Heart left ventricle (tissue), 16 donors: Measurements from ENCODE around the gene CLHC1. TPM values are rescaled to one million over a fixed set of nuclear protein-coding genes. Genes with fewer than 3 reads are reported as not detected.

Source experiments
- ATAC-seq, 4 donors: fragments of 200-7000 bp; cut with Tn5 transposase; one replicate each; pipeline ENCODE4 v1.9.1; 2020 to 2022; ENCODE audit warnings: moderate library complexity in 4 of 4, mild to moderate bottlenecking in 3 of 4, moderate number of reproducible peaks in 1 of 4
- DNase-seq, 5 donors: peaks; one replicate each; pipeline ENCODE4 v3.0.0-alpha.2; 2020
- H3K27ac ChIP-seq, 12 donors: fragments of 200-600 bp; sonication (generic) in 4 of 12; one replicate each; pipeline versions ENCODE4 v1.5.0 to v1.8.0; 2016 to 2022; ENCODE audit warnings: mild to moderate bottlenecking in 2 of 12
- H3K27me3 ChIP-seq, 9 donors: fragments of 200-600 bp; sonication (generic) in 2 of 9; one replicate each; pipeline versions ENCODE4 v1.5.1 to v1.8.0; 2016 to 2022; ENCODE audit warnings: mild to moderate bottlenecking in 3 of 9
- H3K36me3 ChIP-seq, 9 donors: fragments of 200-600 bp; sonication (generic) in 2 of 9; one replicate each; pipeline versions ENCODE4 v1.5.0 to v1.8.0; 2018 to 2022; ENCODE audit warnings: mild to moderate bottlenecking in 2 of 9
- H3K4me1 ChIP-seq, 12 donors: fragments of 200-600 bp; sonication (generic) in 4 of 12; one replicate each; pipeline versions ENCODE4 v1.5.0 to v1.8.0; 2016 to 2022; ENCODE audit warnings: mild to moderate bottlenecking in 3 of 12
- H3K4me3 ChIP-seq, 12 donors: fragments of 200-600 bp; sonication (generic) in 4 of 12; one replicate each; pipeline versions ENCODE4 v1.5.0 to v1.8.0; 2017 to 2022; ENCODE audit warnings: mild to moderate bottlenecking in 9 of 12, moderate library complexity in 4 of 12
- H3K9me3 ChIP-seq, 12 donors: fragments of 200-600 bp; sonication (generic) in 4 of 12; one replicate each; pipeline versions ENCODE4 v1.5.0 to v1.8.0; 2016 to 2022; ENCODE audit warnings: mild to moderate bottlenecking in 1 of 12
- POLR2A ChIP-seq, 2 donors: fragments of 450-650 bp; IDR thresholded peaks; one replicate each; pipeline ENCODE4 v1.6.1; 2017; ENCODE audit warnings: antibody characterized with exemption in 2 of 2, mild to moderate bottlenecking in 2 of 2, moderate library complexity in 2 of 2
- WGBS, 4 donors: extraction: QIAGEN DNeasy Blood & Tissue Kit in 2 of 4; methylation state at CpG; one replicate each; pipeline versions ENCODE4 v1.1.5 to v1.1.7; 2013 to 2018; 5-methylcytosine and 5-hydroxymethylcytosine counted together
- intact Hi-C, 10 donors: fragments of 100-400 bp; cut with DNase I; formaldehyde crosslinking; loops; one replicate each; pipeline versions ENCODE4 v1.11.1 to v1.14.2; 2022
- polyA plus RNA-seq, 2 donors: library from polyadenylated mRNA; stranded (reverse); fragments of 200-250 nt; gene quantifications; one replicate each; pipeline ENCODE4 v1.2.3, GENCODE V29; 2013
- total RNA-seq, 9 donors: library from RNA; depleted of rRNA in 2 of 9; stranded (reverse); fragments of >200 nt in 2 of 9; fragmentation: NEBNext Ultra II Directional in 3 of 9; extraction: Animal tissue kit (Norgen Biotek cat#: 25700) in 3 of 9; gene quantifications; one replicate each; pipeline versions ENCODE4 v1.1.0 to v1.2.4, GENCODE V29; 2016 to 2023
- TF ChIP-seq, protein P1 (sequence below), 12 donors: fragments of 200-600 bp; sonication (generic) in 4 of 12; IDR thresholded peaks; one replicate each; pipeline versions ENCODE4 v1.5.0 to v1.8.0; 2018 to 2022; ENCODE audit warnings: antibody characterized with exemption in 12 of 12, mild to moderate bottlenecking in 5 of 12
- donor health status: ischemic (EF 13 %, LVEDD 7.1; RV severe dilation, severe dysfunction).
- donor health status: healthy with polysubstance abuse.
- donor health status: DM: no; HTN: yes; CAD: no.
- donor health status: DM: no; HTN: no; CAD: no.
- donor health status: ischemic (EF 25% LVEDD 6.9; RV normal size, moderate dysfunction).
- donor health status: ischemic (EF 25% LVEDD 5.7; RV mildly dilated, moderate dysfunction).
- donor health status: healthy.
- donor health status: DM: yes; HTN: yes; CAD: no.
- donor health status: ischemic (EF 35%, LVEDD 5.7; RV mildly dilated, moderate dysfunction).
- donor health status: nonischemic (EF 11% LVEDD 7.7; RV severe dilation, severe dysfunction).
- donor health status: DM: yes; HTN: yes; CAD: no.
- donor health status: PGD.
- donor health status: ischemic (EF 29% LVEDD 5.4; RV normal size, mild dysfunction).
- donor health status: nonischemic (EF 23%, LVEDD 6.1; RV moderate dilation, normal function).

CLHC1 gene
- total and polyA plus RNA-seq, 11 donors, result 2.3 to 10.6 (median 4.4) TPM

DNA sequence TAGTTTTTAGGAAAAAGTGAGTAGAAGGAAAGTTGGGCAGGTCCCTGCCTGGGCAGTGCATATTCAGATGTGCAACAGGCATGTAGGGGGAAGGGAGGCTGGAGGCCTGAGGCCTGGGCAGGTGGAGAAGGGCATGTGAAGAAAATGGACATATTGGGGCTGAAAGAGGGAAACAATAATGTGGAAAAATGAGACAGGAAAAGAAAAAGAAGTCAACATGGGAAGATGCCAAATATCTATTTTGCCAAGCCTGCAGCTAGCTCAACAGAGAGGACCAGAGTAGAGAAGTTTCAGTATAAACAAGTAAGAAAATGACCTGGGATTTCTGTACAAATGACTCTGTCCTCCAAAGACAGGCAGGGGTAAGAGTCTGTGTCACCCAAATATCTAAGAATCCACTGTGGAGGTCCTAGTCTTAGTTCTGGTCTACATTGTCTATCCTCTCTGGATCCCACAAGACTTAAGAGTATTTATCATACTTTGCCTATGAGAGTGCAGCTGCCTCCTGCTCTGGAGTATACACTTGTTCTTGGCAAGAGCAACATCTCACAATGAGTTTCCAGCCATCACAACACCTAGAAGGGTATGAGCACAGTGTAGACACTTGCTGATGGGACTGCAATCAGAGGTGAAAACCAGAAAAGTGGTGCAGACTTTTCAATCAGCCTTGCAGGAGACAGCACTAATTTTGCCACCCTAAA, 80.2 kb downstream of the CLHC1 start:
- TF ChIP-seq, protein P1, sequence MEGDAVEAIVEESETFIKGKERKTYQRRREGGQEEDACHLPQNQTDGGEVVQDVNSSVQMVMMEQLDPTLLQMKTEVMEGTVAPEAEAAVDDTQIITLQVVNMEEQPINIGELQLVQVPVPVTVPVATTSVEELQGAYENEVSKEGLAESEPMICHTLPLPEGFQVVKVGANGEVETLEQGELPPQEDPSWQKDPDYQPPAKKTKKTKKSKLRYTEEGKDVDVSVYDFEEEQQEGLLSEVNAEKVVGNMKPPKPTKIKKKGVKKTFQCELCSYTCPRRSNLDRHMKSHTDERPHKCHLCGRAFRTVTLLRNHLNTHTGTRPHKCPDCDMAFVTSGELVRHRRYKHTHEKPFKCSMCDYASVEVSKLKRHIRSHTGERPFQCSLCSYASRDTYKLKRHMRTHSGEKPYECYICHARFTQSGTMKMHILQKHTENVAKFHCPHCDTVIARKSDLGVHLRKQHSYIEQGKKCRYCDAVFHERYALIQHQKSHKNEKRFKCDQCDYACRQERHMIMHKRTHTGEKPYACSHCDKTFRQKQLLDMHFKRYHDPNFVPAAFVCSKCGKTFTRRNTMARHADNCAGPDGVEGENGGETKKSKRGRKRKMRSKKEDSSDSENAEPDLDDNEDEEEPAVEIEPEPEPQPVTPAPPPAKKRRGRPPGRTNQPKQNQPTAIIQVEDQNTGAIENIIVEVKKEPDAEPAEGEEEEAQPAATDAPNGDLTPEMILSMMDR (IDR thresholded peaks at IDR 0.05), result no peak
- no peak for TF ChIP-seq POLR2A (IDR thresholded peaks at IDR 0.05)
- peak overlapping the region in 1 of 12 donors; percentile 71 for H3K27ac ChIP-seq
- peaks cover 0 to 57% (median 11%) of the 10 kb centered on the region in 12 donors for H3K4me1 ChIP-seq
- no peaks in the 10 kb centered on the region for H3K27me3 ChIP-seq
- DNase-seq (no peak), ATAC-seq (no peak)
- no peaks in the 10 kb centered on the region for H3K36me3 ChIP-seq
- no peak overlapping the region for H3K4me3 ChIP-seq
- intact Hi-C loops, result loop anchor here in 1 of 10 donors (10.0 kb wide), 1 partner anchor 57 kb away; no protein-coding TSS in a partner anchor
- H3K9me3 ChIP-seq, result no peaks in the 10 kb centered on the region

DNA sequence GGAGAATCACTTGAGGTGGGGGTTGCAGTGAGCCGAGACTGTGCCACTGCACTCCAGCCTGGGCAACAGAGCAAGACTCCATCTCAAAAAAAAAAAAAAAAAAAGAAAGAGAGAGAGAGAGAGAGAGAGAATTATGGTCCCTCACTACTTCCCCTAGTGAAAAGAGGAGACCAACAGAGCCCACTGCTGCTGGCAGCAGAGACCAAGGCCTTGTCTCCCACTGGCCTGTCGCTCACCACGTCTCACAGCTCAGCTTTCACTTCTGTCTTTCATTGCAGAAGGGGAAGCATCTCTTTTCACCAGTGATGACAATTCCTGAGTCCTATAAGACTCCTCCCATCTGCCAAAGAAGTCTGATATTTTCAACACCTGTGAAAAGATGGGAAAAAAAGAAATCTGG, 81.3 kb downstream of the CLHC1 start:
- DNase-seq (peak in 1 of 5 donors; percentile 24), ATAC-seq (peak in 3 of 4 donors; percentile 42 to 62 (median 52))
- WGBS, 4 donors, result 85 to 97% (median 94%) methylated on average over 3 of the region's 3 CpGs
- Histone ChIP-seq H3K36me3 (no peaks in the 10 kb centered on the region), H3K27me3 (no peaks in the 10 kb centered on the region), H3K4me1 (peaks cover 0 to 47% (median 2%) of the 10 kb centered on the region in 12 donors), H3K9me3 (no peaks in the 10 kb centered on the region), H3K4me3 (no peak overlapping the region), H3K27ac (peak overlapping the region in 1 of 12 donors; percentile 49)
- intact Hi-C loops, result loop anchor here in 1 of 10 donors (10.0 kb wide), 1 partner anchor 56 kb away; no protein-coding TSS in a partner anchor
- TF ChIP-seq, protein P1 (IDR thresholded peaks at IDR 0.05), result no peak
- no peak for TF ChIP-seq POLR2A (IDR thresholded peaks at IDR 0.05)

DNA sequence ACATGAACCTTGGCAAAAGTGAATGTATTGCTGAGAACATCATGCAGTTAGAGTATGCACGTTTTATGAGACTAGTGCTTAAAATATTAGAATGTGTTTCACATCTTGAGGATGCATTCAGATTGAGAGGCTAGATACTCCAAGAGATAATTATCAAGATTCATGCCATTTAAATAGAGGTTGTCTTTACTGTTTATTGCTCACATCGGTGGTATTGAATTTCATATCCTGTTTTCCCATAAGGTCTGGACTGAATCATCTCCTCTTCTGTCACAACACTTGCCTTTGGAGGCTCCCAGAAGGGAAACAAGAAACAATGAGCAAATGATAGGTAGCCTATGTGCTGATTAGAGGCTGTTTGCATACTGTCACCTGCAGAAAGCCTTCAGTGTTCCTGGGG, 83.8 kb downstream of the CLHC1 start:
- Histone ChIP-seq H3K36me3 (no peaks in the 10 kb centered on the region), H3K27me3 (no peaks in the 10 kb centered on the region), H3K4me3 (no peak overlapping the region), H3K27ac (no peak overlapping the region), H3K4me1 (peaks cover 0 to 32% (median 0%) of the 10 kb centered on the region in 12 donors), H3K9me3 (no peaks in the 10 kb centered on the region)
- 42 to 58% (median 55%) methylated on average over 2 of the region's 2 CpGs for WGBS, 4 donors
- intact Hi-C loops, result no loop called here
- DNase-seq (no peak), ATAC-seq (no peak)
- no peak for TF ChIP-seq POLR2A (IDR thresholded peaks at IDR 0.05)
- TF ChIP-seq, protein P1 (IDR thresholded peaks at IDR 0.05), result no peak

GRCh38 chr2:55147531-55147930, 84.6 kb downstream of the CLHC1 start:
- WGBS, 4 donors, result 97 to 99% (median 98%) methylated on average over 3 of the region's 3 CpGs
- no peak for TF ChIP-seq POLR2A (IDR thresholded peaks at IDR 0.05)
- TF ChIP-seq, protein P1 (IDR thresholded peaks at IDR 0.05), result no peak
- no peak for ATAC-seq

More at GRCh38 chr2:55147531-55147930, 84.6 kb downstream of the CLHC1 start:
- no peak for DNase-seq
- Histone ChIP-seq H3K4me1 (peaks cover 0 to 25% (median 0%) of the 10 kb centered on the region in 12 donors), H3K9me3 (no peaks in the 10 kb centered on the region), H3K4me3 (no peak overlapping the region), H3K27ac (no peak overlapping the region), H3K27me3 (no peaks in the 10 kb centered on the region), H3K36me3 (no peaks in the 10 kb centered on the region)
- intact Hi-C loops, result no loop called here
